Neural progenitor cell (in vitro differentiated cells): Measurements from ENCODE around the gene LPO. TPM values are rescaled to one million over a fixed set of nuclear protein-coding genes. Genes with fewer than 3 reads are reported as not detected.

Source experiments
- DNase-seq: peaks from one replicate; pipeline ENCODE4 v3.0.0-alpha.2; 2016; ENCODE audit warnings: low spot score
- H2AFZ ChIP-seq: fragments of 200-600 bp; sonication (generic); replicated peaks from 2 replicates; pipeline ENCODE4 v1.6.1; 2016; ENCODE audit warnings: antibody characterized with exemption
- H3F3A ChIP-seq: fragments of 200-600 bp; sonication (generic); 2 replicates; pipeline ENCODE4 v1.6.1; 2016; ENCODE audit warnings: antibody characterized with exemption, low read depth
- H3K27ac ChIP-seq: fragments of 200-600 bp; sonication (generic); 2 replicates; pipeline ENCODE4 v1.5.1; 2016; ENCODE audit warnings: mild to moderate bottlenecking
- H3K27me3 ChIP-seq: fragments of 200-600 bp; sonication (generic); 2 replicates; pipeline ENCODE4 v1.6.1; 2016; ENCODE audit warnings: mild to moderate bottlenecking, moderate library complexity
- H3K36me3 ChIP-seq: fragments of 200-600 bp; sonication (generic); 2 replicates; pipeline ENCODE4 v1.5.1; 2016
- H3K4me1 ChIP-seq: fragments of 200-600 bp; sonication (generic); 2 replicates; pipeline ENCODE4 v1.6.1; 2016; ENCODE audit warnings: mixed run types
- H3K4me2 ChIP-seq: fragments of 200-600 bp; sonication (generic); 2 replicates; pipeline ENCODE4 v1.6.1; 2016
- H3K4me3 ChIP-seq: fragments of 200-600 bp; sonication (generic); 2 replicates; pipeline ENCODE4 v1.5.1; 2016
- H3K79me2 ChIP-seq: fragments of 200-600 bp; sonication (generic); 2 replicates; pipeline ENCODE4 v1.6.1; 2016; ENCODE audit warnings: low read depth
- H3K9ac ChIP-seq: fragments of 200-600 bp; sonication (generic); 2 replicates; pipeline ENCODE4 v1.6.1; 2016
- H3K9me3 ChIP-seq: fragments of 200-600 bp; sonication (generic); 2 replicates; pipeline ENCODE4 v1.5.1; 2016; ENCODE audit warnings: low read depth
- H4K20me1 ChIP-seq: fragments of 200-600 bp; sonication (generic); 2 replicates; pipeline ENCODE4 v1.6.1; 2016; ENCODE audit warnings: low read depth
- H3K27ac Mint-ChIP-seq: 3 replicates; pipeline ENCODE4 v1.8.0; 2021; ENCODE audit warnings: mixed read lengths
- H3K27me3 Mint-ChIP-seq: 2 replicates; pipeline ENCODE4 v1.8.0; 2022; ENCODE audit warnings: low read depth, mild to moderate bottlenecking, inconsistent platforms, moderate library complexity, mixed read lengths; ENCODE audit not compliant: insufficient read depth
- H3K36me3 Mint-ChIP-seq: 3 replicates; pipeline ENCODE4 v1.8.0; 2021; ENCODE audit warnings: mixed read lengths
- H3K4me1 Mint-ChIP-seq: 3 replicates; pipeline ENCODE4 v1.8.0; 2021; ENCODE audit warnings: mixed read lengths
- H3K4me3 Mint-ChIP-seq: 3 replicates; pipeline ENCODE4 v1.8.0; 2021; ENCODE audit warnings: mild to moderate bottlenecking, moderate library complexity, mixed read lengths
- H3K9me3 Mint-ChIP-seq: 3 replicates; pipeline ENCODE4 v1.8.0; 2020; ENCODE audit warnings: mixed read lengths
- EZH2 ChIP-seq: fragments of 200-600 bp; sonication (generic); IDR thresholded peaks from 2 replicates; pipeline ENCODE4 v1.6.1; 2017; ENCODE audit warnings: antibody characterized with exemption, mild to moderate bottlenecking, moderate library complexity
- EZH2phosphoT487 ChIP-seq: fragments of 200-600 bp; sonication (generic); IDR thresholded peaks from 2 replicates; pipeline ENCODE4 v1.6.1; 2017; ENCODE audit warnings: antibody characterized with exemption
- total RNA-seq: library from RNA; depleted of rRNA; stranded (reverse); fragments of >200 nt; gene quantifications from 2 replicates; pipeline ENCODE4 v1.2.3, GENCODE V29; 2015; ENCODE audit warnings: low replicate concordance
- TF ChIP-seq, protein P1 (sequence below): fragments of 200-600 bp; sonication (generic); IDR thresholded peaks from 2 replicates; pipeline ENCODE4 v1.5.1; 2017; ENCODE audit warnings: antibody characterized with exemption, mild to moderate bottlenecking

LPO gene
- total RNA-seq, 1 donor from 2014 or later, result not detected

DNA sequence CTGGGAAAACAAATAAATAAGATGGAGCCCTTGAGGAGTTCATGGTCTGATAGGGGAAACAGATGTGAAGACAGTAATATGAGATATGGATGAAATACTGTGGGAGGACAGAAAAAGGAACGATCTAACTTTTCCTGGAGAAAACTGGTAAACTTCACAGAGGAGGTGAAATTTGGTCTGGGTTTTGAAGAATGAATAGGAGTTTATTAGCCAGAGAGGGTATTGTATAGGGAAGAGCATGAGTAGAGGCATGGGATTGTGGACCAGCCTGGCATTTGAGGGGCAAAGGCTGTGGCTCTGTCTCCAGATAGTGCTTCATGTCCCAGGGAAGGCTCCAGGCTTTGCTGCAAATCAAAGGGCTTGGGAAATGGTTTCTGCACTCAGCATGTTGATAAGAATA lies 1.6 kb downstream of the LPO start:
- H3K36me3 Mint-ChIP-seq, result no peaks in the 10 kb centered on the region
- DNase-seq, result no peak
- Histone ChIP-seq H3K9me3 (no peaks in the 10 kb centered on the region), H3F3A (no peaks in the 10 kb centered on the region), H3K9ac (no peak overlapping the region), H3K27ac (no peak overlapping the region), H3K27me3 (peaks cover 100% of the 10 kb centered on the region), H3K4me1 (no peaks in the 10 kb centered on the region), H3K79me2 (no peaks in the 10 kb centered on the region), H2AFZ (no peak overlapping the region), H3K4me3 (no peak overlapping the region), H4K20me1 (no peaks in the 10 kb centered on the region), H3K4me2 (no peak overlapping the region), H3K36me3 (no peaks in the 10 kb centered on the region)
- H3K4me3 Mint-ChIP-seq, result no peak overlapping the region
- H3K27me3 Mint-ChIP-seq, result peaks cover 20% of the 10 kb centered on the region
- TF ChIP-seq, protein P1, sequence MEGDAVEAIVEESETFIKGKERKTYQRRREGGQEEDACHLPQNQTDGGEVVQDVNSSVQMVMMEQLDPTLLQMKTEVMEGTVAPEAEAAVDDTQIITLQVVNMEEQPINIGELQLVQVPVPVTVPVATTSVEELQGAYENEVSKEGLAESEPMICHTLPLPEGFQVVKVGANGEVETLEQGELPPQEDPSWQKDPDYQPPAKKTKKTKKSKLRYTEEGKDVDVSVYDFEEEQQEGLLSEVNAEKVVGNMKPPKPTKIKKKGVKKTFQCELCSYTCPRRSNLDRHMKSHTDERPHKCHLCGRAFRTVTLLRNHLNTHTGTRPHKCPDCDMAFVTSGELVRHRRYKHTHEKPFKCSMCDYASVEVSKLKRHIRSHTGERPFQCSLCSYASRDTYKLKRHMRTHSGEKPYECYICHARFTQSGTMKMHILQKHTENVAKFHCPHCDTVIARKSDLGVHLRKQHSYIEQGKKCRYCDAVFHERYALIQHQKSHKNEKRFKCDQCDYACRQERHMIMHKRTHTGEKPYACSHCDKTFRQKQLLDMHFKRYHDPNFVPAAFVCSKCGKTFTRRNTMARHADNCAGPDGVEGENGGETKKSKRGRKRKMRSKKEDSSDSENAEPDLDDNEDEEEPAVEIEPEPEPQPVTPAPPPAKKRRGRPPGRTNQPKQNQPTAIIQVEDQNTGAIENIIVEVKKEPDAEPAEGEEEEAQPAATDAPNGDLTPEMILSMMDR, result no peak
- TF ChIP-seq EZH2phosphoT487 (no peak), EZH2 (no peak)
- no peak overlapping the region for H3K27ac Mint-ChIP-seq
- H3K9me3 Mint-ChIP-seq, result no peaks in the 10 kb centered on the region
- H3K4me1 Mint-ChIP-seq, result no peaks in the 10 kb centered on the region

DNA sequence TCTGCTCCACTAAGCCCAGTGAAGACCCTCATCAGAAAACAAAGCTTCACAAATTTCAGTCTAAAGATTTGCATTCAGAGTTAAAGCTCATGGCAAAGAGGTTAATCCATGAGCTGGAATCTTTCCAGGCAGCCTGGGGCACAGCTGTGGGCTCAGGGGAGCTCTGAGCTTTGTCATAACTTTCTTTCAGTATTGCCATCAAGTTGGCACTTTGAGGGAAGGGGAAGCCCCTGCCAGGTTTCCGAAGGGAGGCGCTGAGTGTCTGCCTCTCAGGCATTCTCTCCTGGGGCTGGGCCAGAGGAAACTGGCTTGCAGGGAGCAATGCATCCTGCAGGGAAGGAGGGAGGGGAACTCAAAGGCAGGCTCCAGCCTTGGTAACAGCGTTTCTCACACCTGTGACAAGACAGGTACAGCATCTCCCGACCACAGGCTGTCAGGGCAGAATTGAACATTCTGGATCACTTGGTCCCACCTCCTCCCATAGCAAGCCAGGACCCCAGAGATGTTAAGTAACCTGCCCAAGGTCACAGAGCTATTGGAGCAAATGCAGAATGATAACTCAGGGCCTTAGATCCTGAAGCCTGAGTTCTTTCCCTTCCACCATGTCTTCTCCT lies 3.9 kb downstream of the LPO start:
- no peak for DNase-seq
- Histone ChIP-seq H3F3A (no peaks in the 10 kb centered on the region), H3K27ac (no peak overlapping the region), H3K27me3 (peaks cover 100% of the 10 kb centered on the region), H3K36me3 (no peaks in the 10 kb centered on the region), H4K20me1 (no peaks in the 10 kb centered on the region), H3K4me2 (no peak overlapping the region), H2AFZ (no peak overlapping the region), H3K4me1 (no peaks in the 10 kb centered on the region), H3K79me2 (no peaks in the 10 kb centered on the region), H3K9me3 (no peaks in the 10 kb centered on the region), H3K9ac (no peak overlapping the region), H3K4me3 (no peak overlapping the region)
- peaks cover 28% of the 10 kb centered on the region for H3K27me3 Mint-ChIP-seq
- H3K27ac Mint-ChIP-seq, result no peak overlapping the region
- no peak overlapping the region for H3K4me3 Mint-ChIP-seq
- no peaks in the 10 kb centered on the region for H3K4me1 Mint-ChIP-seq
- TF ChIP-seq EZH2phosphoT487 (no peak), EZH2 (no peak)
- TF ChIP-seq, protein P1, result no peak
- no peaks in the 10 kb centered on the region for H3K9me3 Mint-ChIP-seq
- no peaks in the 10 kb centered on the region for H3K36me3 Mint-ChIP-seq

DNA sequence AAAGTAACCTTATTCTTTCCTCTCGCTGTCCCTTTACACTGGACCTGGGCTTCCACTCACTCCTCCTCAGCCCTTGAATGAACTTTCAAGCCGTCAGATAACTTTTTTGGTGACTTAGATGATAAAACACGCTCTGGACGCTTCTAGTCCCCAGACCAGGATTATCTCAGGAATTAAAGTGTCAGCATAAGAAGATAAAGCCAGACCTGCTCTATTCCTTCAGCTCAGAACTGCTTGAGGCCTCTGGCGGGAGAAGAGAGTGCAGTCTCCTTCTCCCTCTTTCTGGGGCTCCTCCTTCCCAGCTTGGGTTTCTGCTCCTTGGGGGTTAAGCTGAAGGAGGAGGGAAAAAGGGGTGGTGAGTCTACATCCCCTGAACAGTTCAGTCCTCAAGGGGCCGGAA lies 6.6 kb downstream of the LPO start:
- no peaks in the 10 kb centered on the region for H4K20me1 ChIP-seq
- Mint-ChIP-seq H3K27ac (no peak overlapping the region), H3K9me3 (no peaks in the 10 kb centered on the region), H3K4me3 (no peak overlapping the region), H3K27me3 (peaks cover 36% of the 10 kb centered on the region), H3K36me3 (no peaks in the 10 kb centered on the region), H3K4me1 (peaks cover 1% of the 10 kb centered on the region)
- H3F3A ChIP-seq, result no peaks in the 10 kb centered on the region
- H3K9me3 ChIP-seq, result no peaks in the 10 kb centered on the region
- H3K9ac ChIP-seq, result no peak overlapping the region
- H3K4me3 ChIP-seq, result no peak overlapping the region
- no peaks in the 10 kb centered on the region for H3K36me3 ChIP-seq
- peaks cover 100% of the 10 kb centered on the region for H3K27me3 ChIP-seq
- H3K27ac ChIP-seq, result no peak overlapping the region
- H3K4me2 ChIP-seq, result no peak overlapping the region
- no peaks in the 10 kb centered on the region for H3K4me1 ChIP-seq
- TF ChIP-seq, protein P1, result no peak
- TF ChIP-seq EZH2, result no peak
- no peak overlapping the region for H2AFZ ChIP-seq
- H3K79me2 ChIP-seq, result no peaks in the 10 kb centered on the region
- no peak for DNase-seq
